HG02884 (cell line): Measurements from ENCODE around the gene PPT2.
"Not testable (repeated sequence)": the region's sequence is repeated elsewhere in the genome, so short reads cannot be mapped to it uniquely, and the experiment has no call there.

Source experiments
- ATAC-seq: cut with Tn5 transposase; IDR thresholded peaks from one replicate; pipeline ENCODE4 v1.9.1; 2021; ENCODE audit warnings: mild to moderate bottlenecking, moderate library complexity; ENCODE audit not compliant: unreplicated experiment

Gene PPT2

GRCh38 chr6:32203426-32204267 is 49.7 kb downstream of the PPT2 start:
- no peak for ATAC-seq

DNA sequence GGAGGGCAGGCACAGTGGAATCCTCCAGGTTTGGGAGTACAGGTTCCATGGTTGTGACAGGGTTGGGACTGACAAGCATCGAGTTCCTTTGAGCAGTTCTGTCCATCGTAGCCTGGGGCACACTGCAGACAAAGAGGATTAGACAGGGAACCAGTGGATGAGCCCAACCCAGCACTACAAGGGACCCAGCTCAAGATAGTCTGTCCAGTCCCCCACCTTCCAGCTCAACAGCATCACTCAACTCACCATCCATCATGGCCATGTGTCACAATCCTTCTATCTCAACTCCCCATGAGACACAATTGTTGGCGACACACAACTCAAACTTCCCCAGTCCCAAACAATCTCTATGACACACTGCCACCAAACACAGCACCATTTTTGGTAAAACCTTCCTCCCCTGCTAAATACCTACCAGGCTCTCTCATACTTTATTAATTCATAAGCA is 50.4 kb downstream of the PPT2 start:
- no peak for ATAC-seq

- ATAC-seq, result no peak
Observed at GRCh38 chr6:32208996-32209395, 55.1 kb downstream of the PPT2 start.

DNA sequence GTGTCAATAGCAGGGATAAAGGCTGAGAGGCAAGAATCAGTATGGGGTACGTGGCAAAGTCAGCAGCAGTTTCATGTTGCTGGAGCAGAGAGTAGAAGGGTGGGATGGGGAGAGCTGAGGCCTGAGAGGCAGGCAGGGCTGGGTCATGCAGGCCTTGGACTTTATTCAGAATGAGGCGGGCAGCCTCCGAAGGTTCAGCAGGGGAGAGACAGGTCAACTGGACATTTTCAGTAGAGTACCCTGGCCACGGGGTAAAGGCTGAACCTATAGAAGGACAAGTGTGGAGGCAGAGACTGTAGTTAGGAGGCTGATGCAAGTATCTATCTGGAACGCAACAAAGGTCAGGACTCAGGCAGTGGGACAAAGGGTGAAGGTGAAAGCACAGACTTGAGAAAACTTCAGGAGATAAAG is 56.3 kb downstream of the PPT2 start:
- ATAC-seq, result no peak

DNA sequence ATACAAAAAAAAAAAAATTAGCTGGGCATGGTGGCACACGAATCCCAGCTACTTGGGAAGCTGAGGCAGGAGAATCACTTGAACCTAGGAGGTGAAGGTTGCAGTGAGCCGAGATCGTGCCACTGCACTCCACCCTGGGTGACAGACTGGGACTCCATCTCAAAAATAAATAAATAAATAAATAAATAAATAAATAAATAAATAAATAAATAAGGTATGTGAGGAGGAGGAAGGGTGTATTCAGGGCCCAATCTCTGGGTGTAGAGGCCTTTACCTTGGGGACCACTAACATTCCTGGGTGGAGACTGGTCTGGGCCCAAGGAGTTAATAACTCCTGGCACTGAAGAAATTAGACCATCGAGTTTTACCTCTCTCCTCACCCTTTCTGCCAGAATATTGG is 57.5 kb downstream of the PPT2 start:
- not testable (repeated sequence) for ATAC-seq

DNA sequence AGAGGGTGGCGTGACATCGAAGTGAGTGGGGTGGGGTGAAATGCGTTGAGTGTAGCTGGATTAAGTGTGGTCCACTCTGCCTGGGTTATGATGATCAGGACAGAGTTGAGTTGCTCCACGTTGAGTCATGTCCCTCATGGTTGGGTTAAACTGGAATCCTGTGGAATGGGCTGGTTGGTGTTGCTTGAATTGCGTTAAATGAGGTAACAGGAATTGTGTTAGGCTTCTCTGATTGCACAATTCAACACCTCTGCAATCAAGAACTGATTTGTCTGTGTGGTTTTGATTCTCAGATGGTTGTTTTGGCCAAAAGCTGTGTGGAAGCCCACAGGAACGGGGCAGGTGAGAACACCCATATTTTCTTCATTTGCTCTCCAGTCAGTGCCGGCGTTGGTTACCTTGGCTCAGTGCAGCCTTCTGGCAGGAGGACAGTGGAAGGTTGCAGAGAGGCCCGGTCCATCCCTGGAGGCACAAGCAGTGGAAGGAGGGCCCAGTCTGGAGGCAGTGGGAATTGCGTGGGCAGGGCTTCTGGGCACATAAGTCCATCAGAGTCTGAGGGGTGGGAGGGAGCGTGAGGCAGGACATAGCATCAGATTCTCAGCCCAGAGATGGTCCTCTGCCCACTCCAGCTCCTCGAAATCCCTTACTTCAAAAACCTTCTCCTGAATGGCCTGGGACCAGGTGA is 58.3 kb downstream of the PPT2 start:
- ATAC-seq, result no peak
